IMR-90 (cell line): ENCODE data around the gene AADAC. TPM values are rescaled to one million over a fixed set of nuclear protein-coding genes. Genes with fewer than 3 reads are reported as not detected.

Experiments
- ATAC-seq: fragments of 200-7000 bp; cut with Tn5 transposase; 2 replicates; pipeline ENCODE4 v1.9.1; 2020; ENCODE audit warnings: low read depth, mild to moderate bottlenecking, moderate library complexity
- BruUV-seq: library from RNA; stranded (reverse); fragments of 400-500 nt; replicated peaks from 2 replicates; lab custom pipeline; 2021; lab: Mats Ljungman, UMichigan
- CTCF ChIA-PET: fragments of 300-600 bp; formaldehyde crosslinking; extraction: SDS; loops from one replicate; lab custom pipeline; 2021; ENCODE audit warnings: antibody characterized with exemption; lab: Yijun Ruan, JAX
- POLR2A ChIA-PET: fragments of 300-600 bp; sonication (Branson Sonifier 250); formaldehyde crosslinking; loops from one replicate; lab custom pipeline; 2022; ENCODE audit warnings: antibody characterized with exemption; ENCODE audit not compliant: unreplicated experiment; lab: Charles Lee
- DNase-seq: peaks from one replicate; pipeline ENCODE4 v3.0.0; 2013
- H2AFZ ChIP-seq: replicated peaks from 2 replicates; pipeline ENCODE3; 2013; ENCODE audit warnings: low read length, mild to moderate bottlenecking; ENCODE audit not compliant: poor library complexity
- H2AK5ac ChIP-seq: 2 replicates; pipeline ENCODE4 v1.6.1; 2013; ENCODE audit warnings: low read depth, low read length, inconsistent platforms
- H2AK9ac ChIP-seq: replicated peaks from 2 replicates; pipeline ENCODE3; 2013; ENCODE audit warnings: mild to moderate bottlenecking, low read depth, low read length, moderate library complexity; ENCODE audit not compliant: poor library complexity
- H2BK120ac ChIP-seq: 2 replicates; pipeline ENCODE4 v1.6.1; 2013; ENCODE audit warnings: low read depth, low read length, inconsistent platforms
- H2BK15ac ChIP-seq: 3 replicates; pipeline ENCODE4 v1.6.1; 2013; ENCODE audit warnings: low read depth, low read length, inconsistent platforms
- H2BK20ac ChIP-seq: 2 replicates; pipeline ENCODE4 v1.6.1; 2013; ENCODE audit warnings: low read depth, mild to moderate bottlenecking, inconsistent platforms, low read length, moderate library complexity
- H2BK5ac ChIP-seq: 2 replicates; pipeline ENCODE4 v1.6.1; 2013; ENCODE audit warnings: mild to moderate bottlenecking, low read depth, low read length, inconsistent platforms; ENCODE audit not compliant: poor library complexity, severe bottlenecking
- H3K14ac ChIP-seq: replicated peaks from 2 replicates; pipeline ENCODE4 v1.6.1; 2013; ENCODE audit warnings: low read depth, low read length, inconsistent platforms
- H3K18ac ChIP-seq: 2 replicates; pipeline ENCODE4 v1.6.1; 2013; ENCODE audit warnings: low read depth, low read length, control low read depth
- H3K23ac ChIP-seq: 2 replicates; pipeline ENCODE4 v1.6.1; 2013; ENCODE audit warnings: low read depth, low read length, inconsistent platforms
- H3K27ac ChIP-seq: 2 replicates; pipeline ENCODE4 v1.5.1; 2013; ENCODE audit warnings: mild to moderate bottlenecking, control low read depth, low read length; ENCODE audit not compliant: insufficient read depth
- H3K27me3 ChIP-seq: 2 replicates; pipeline ENCODE4 v1.6.1; 2013; ENCODE audit warnings: low read length; ENCODE audit not compliant: control insufficient read depth, insufficient read depth
- H3K36me3 ChIP-seq: 2 replicates; pipeline ENCODE4 v1.6.1; 2013; ENCODE audit warnings: low read length, mixed read lengths; ENCODE audit not compliant: control insufficient read depth, insufficient read depth
- H3K4ac ChIP-seq: 2 replicates; pipeline ENCODE4 v1.6.1; 2013; ENCODE audit warnings: low read depth, low read length, inconsistent platforms
- H3K4me1 ChIP-seq: 2 replicates; pipeline ENCODE4 v1.6.1; 2013; ENCODE audit warnings: low read length, mixed read lengths; ENCODE audit not compliant: control insufficient read depth, insufficient read depth
- H3K4me2 ChIP-seq: 2 replicates; pipeline ENCODE4 v1.6.1; 2013; ENCODE audit warnings: low read depth, mild to moderate bottlenecking, control low read depth, low read length, moderate library complexity
- H3K4me3 ChIP-seq: 2 replicates; pipeline ENCODE4 v1.5.1; 2013; ENCODE audit warnings: low read depth, mild to moderate bottlenecking, control low read depth, low read length, moderate library complexity; ENCODE audit not compliant: insufficient read depth
- H3K56ac ChIP-seq: 2 replicates; pipeline ENCODE4 v1.6.1; 2013; ENCODE audit warnings: low read length, inconsistent platforms; ENCODE audit not compliant: insufficient read depth; ENCODE audit errors: extremely low read depth
- H3K79me1 ChIP-seq, 2 experiments: 2 replicates each; pipeline ENCODE4 v1.6.1; 2013; ENCODE audit warnings: low read length in 2 of 2, inconsistent platforms in 1 of 2, low read depth in 1 of 2
- H3K9ac ChIP-seq: 2 replicates; pipeline ENCODE4 v1.6.1; 2013; ENCODE audit warnings: low read depth, low read length, control low read depth
- H3K9me1 ChIP-seq: 2 replicates; pipeline ENCODE4 v1.6.1; 2013; ENCODE audit warnings: low read length, inconsistent platforms; ENCODE audit not compliant: insufficient read depth
- H3K9me3 ChIP-seq: 2 replicates; pipeline ENCODE4 v1.6.1; 2013; ENCODE audit warnings: low read length; ENCODE audit not compliant: control insufficient read depth, insufficient read depth
- H4K20me1 ChIP-seq: 2 replicates; pipeline ENCODE4 v1.6.1; 2013; ENCODE audit warnings: low read length, inconsistent platforms; ENCODE audit not compliant: insufficient read depth
- H4K5ac ChIP-seq: 2 replicates; pipeline ENCODE4 v1.6.1; 2013; ENCODE audit warnings: mild to moderate bottlenecking, low read depth, low read length, control low read depth
- H4K8ac ChIP-seq, 2 experiments: 2 replicates each; pipeline ENCODE4 v1.6.1; 2013; ENCODE audit warnings: low read depth in 2 of 2, low read length in 2 of 2, control low read depth in 1 of 2, inconsistent platforms in 1 of 2
- H4K91ac ChIP-seq: 2 replicates; pipeline ENCODE4 v1.6.1; 2013; ENCODE audit warnings: low read depth, low read length, inconsistent platforms; ENCODE audit not compliant: insufficient read depth
- RCOR1 ChIP-seq: IDR thresholded peaks from 2 replicates; pipeline ENCODE4 v1.6.1; 2012; ENCODE audit warnings: mild to moderate bottlenecking, low read length, improper control_type of control experiment; ENCODE audit not compliant: insufficient replicate concordance
- WGBS, 2 experiments: methylation state at CpG; one replicate each; pipeline versions ENCODE4 v1.1.5 to v1.1.7; 2013; ENCODE audit warnings: missing lambda C conversion rate in 2 of 2; ENCODE audit not compliant: insufficient read length in 1 of 2; ENCODE audit errors: extremely low coverage in 2 of 2; 5-methylcytosine and 5-hydroxymethylcytosine counted together
- dilution Hi-C: fragments of 300-500 bp; cut with HindIII; formaldehyde crosslinking; loops from one replicate; pipeline ENCODE4 v1.14.3; 2018; ENCODE audit warnings: low sequenced_read_pairs; ENCODE audit not compliant: unreplicated experiment
- in situ Hi-C: fragments of 300-500 bp; cut with MboI; formaldehyde crosslinking; loops from 3 replicates; pipeline ENCODE4 v1.14.3; 2019; ENCODE audit warnings: low sequenced_read_pairs, inconsistent platforms, mixed read lengths
- intact Hi-C: fragments of 100-400 bp; cut with micrococcal nuclease; formaldehyde crosslinking; loops from 2 replicates; pipeline ENCODE4 v1.10.0; 2022
- polyA plus RNA-seq, 3 experiments: library from polyadenylated mRNA; depleted of rRNA; stranded (reverse); fragments of >200 nt; gene quantifications; 2 replicates each; pipeline ENCODE4 v1.2.3, GENCODE V29; 2012; ENCODE audit warnings: low replicate concordance in 1 of 3
- total RNA-seq: library from RNA; depleted of rRNA; stranded (reverse); fragments of >200 nt; gene quantifications from 2 replicates; pipeline ENCODE4 v1.2.3, GENCODE V29; 2012
- TF ChIP-seq, protein P1 (sequence below): fragments of 150-350 bp; IDR thresholded peaks from 2 replicates; pipeline ENCODE4 v1.6.1; 2017; ENCODE audit warnings: mild to moderate bottlenecking, antibody characterized with exemption, low read length, low read depth

AADAC gene
- total and polyA plus RNA-seq, 2 of the 4 experiments (the other 2 are of a cell fraction) = not detected

DNA sequence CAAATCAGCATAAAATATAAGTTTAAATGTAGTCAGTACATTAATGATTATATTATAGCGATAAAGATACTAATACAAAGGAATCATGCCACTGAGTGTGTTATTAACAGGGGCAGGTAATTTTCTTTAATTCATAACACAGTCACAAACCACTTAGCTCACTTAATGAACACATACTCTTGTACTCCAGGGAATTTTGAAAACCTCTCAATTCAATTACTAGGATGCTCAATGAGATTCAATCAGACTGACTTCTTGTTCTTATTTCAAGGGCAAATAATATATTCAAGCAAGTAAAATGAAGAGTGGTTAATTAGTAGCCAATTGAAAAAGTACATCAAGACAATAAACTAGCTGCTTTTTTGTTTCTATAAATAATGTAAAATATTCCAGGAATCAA lies 53.8 kb downstream of the AADAC start:
- Histone ChIP-seq H3K9me1 (peaks cover 5% of the 10 kb centered on the region; the same call in 1 of the 2 replicates), H2BK120ac (no peak overlapping the region), H2AK9ac (no peak overlapping the region), H4K20me1 (no peaks in the 10 kb centered on the region), H2BK5ac (no peak overlapping the region), H3K4me1 (peaks cover 9% of the 10 kb centered on the region), H3K14ac (no peak overlapping the region), H3K9ac (no peak overlapping the region), H3K23ac (no peak overlapping the region), H3K4me3 (no peak overlapping the region), H3K4ac (no peak overlapping the region), H3K79me1 (no peaks in the 10 kb centered on the region), H3K36me3 (no peaks in the 10 kb centered on the region), H3K56ac (no peak overlapping the region), H2BK15ac (no peak overlapping the region), H3K18ac (no peak overlapping the region), H2BK20ac (no peak overlapping the region), H3K27me3 (no peaks in the 10 kb centered on the region), H2AFZ (no peak overlapping the region), H4K8ac (no peak overlapping the region), H3K9me3 (no peaks in the 10 kb centered on the region), H4K91ac (no peak overlapping the region), H3K27ac (no peak overlapping the region), H4K5ac (no peak overlapping the region), H2AK5ac (no peak overlapping the region), H3K4me2 (no peak overlapping the region)
- WGBS, 2 experiments = no CpG with 5 or more reads among the region's 1 CpG
- intact Hi-C loops = loop anchor here (5.0 kb wide), 1 partner anchor 35 kb away; no protein-coding TSS in a partner anchor
- BruUV-seq = no TSS peak
- ChIA-PET CTCF (no interaction called here), POLR2A (no interaction called here)
- no peak for DNase-seq
- TF ChIP-seq, protein P1, sequence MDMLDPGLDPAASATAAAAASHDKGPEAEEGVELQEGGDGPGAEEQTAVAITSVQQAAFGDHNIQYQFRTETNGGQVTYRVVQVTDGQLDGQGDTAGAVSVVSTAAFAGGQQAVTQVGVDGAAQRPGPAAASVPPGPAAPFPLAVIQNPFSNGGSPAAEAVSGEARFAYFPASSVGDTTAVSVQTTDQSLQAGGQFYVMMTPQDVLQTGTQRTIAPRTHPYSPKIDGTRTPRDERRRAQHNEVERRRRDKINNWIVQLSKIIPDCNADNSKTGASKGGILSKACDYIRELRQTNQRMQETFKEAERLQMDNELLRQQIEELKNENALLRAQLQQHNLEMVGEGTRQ = no peak
- TF ChIP-seq RCOR1 = no peak
- dilution Hi-C loops = no loop called here
- in situ Hi-C loops = no loop called here
- ATAC-seq = no peak
